ENCODE data around the gene ELN.

DNA sequence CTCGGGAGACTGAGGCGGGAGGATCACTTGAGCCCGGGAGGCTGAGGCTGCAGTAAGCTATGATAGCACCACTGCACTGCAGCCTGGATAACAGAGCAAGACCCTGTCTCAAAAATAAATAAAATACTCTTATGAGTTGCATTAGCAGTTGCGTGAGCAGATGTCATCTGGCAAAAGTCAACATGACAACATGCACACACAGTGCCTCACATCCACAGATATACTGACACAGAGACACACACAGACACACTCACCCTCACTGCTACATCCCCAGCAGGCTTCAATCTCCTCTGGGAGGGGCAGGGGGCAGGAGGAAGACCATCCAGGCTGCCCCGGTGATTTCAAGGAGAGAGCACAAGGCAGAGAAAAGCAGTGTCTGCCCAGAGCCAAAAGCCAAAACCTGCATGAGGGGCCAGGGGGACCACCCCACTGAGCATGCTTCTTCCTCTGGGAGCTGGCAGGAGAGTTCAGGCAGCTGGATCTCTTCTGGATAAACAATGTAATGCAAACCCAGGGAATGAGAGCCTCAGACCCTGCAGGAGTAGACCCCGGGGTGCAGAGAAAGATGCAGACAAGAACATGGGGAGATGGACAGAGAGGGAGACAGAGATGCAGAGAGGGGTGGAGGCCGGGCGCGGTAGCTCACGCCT lies 9.6 kb upstream of the ELN start:
- TF ChIP-seq, protein P1, sequence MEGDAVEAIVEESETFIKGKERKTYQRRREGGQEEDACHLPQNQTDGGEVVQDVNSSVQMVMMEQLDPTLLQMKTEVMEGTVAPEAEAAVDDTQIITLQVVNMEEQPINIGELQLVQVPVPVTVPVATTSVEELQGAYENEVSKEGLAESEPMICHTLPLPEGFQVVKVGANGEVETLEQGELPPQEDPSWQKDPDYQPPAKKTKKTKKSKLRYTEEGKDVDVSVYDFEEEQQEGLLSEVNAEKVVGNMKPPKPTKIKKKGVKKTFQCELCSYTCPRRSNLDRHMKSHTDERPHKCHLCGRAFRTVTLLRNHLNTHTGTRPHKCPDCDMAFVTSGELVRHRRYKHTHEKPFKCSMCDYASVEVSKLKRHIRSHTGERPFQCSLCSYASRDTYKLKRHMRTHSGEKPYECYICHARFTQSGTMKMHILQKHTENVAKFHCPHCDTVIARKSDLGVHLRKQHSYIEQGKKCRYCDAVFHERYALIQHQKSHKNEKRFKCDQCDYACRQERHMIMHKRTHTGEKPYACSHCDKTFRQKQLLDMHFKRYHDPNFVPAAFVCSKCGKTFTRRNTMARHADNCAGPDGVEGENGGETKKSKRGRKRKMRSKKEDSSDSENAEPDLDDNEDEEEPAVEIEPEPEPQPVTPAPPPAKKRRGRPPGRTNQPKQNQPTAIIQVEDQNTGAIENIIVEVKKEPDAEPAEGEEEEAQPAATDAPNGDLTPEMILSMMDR (IDR thresholded peaks at IDR 0.05) = no peak
- no peak for TF ChIP-seq POLR2A (IDR thresholded peaks at IDR 0.05)
- no peak for TF ChIP-seq POLR2AphosphoS5 (IDR thresholded peaks at IDR 0.05)
